Inflammatory macrophage treated with lipopolysaccharide for 1 hour (primary cell): ENCODE measurements around the gene RABGAP1.
A peak's percentile ranks its signal among the peaks of the same experiment; 100 is the strongest.

ENCODE experiments used
- DNase-seq, 2 donors: peaks; one replicate each; pipeline ENCODE4 v3.0.0-alpha.2; 2020 to 2022

Gene RABGAP1

GRCh38 chr9:123011380-123011779, 70.6 kb downstream of the RABGAP1 start:
- no peak for DNase-seq

- DNase-seq, result no peak
Observed at GRCh38 chr9:123011878-123012528, 71.2 kb downstream of the RABGAP1 start.

GRCh38 chr9:123016631-123017030, 75.8 kb downstream of the RABGAP1 start:
- DNase-seq, result no peak

- no peak for DNase-seq
Observed at GRCh38 chr9:123020796-123021195, 80.0 kb downstream of the RABGAP1 start.

GRCh38 chr9:123026425-123026824, 85.6 kb downstream of the RABGAP1 start:
- DNase-seq, result no peak

- DNase-seq, result peak in 1 of 2 donors; percentile 5
Observed at GRCh38 chr9:123027517-123027916, 86.7 kb downstream of the RABGAP1 start.

- DNase-seq, result no peak
Observed at GRCh38 chr9:123028136-123028535, 87.3 kb downstream of the RABGAP1 start.

- no peak for DNase-seq
Observed at GRCh38 chr9:123028973-123029372, 88.2 kb downstream of the RABGAP1 start.

GRCh38 chr9:123031963-123032362, 91.1 kb downstream of the RABGAP1 start:
- DNase-seq, result no peak

- DNase-seq, result no peak
Observed at GRCh38 chr9:123033352-123033751, 92.5 kb downstream of the RABGAP1 start, which contains the start of gene GPR21. Gene GPR21 (plus strand): TSS chr9:123033667. CDS start chr9:123034567, 900 bp downstream.

- DNase-seq, result no peak
Observed at GRCh38 chr9:123033864-123034601, 93.2 kb downstream of the RABGAP1 start.

GRCh38 chr9:123034881-123035510, 94.2 kb downstream of the RABGAP1 start:
- DNase-seq, result no peak

GRCh38 chr9:123035791-123036190, 95.0 kb downstream of the RABGAP1 start:
- no peak for DNase-seq

GRCh38 chr9:123036893-123037545, 96.2 kb downstream of the RABGAP1 start:
- DNase-seq, result peak in 1 of 2 donors; percentile 3

GRCh38 chr9:123039617-123040219, 98.9 kb downstream of the RABGAP1 start:
- DNase-seq, result no peak

GRCh38 chr9:123040801-123041200, 100.0 kb downstream of the RABGAP1 start:
- DNase-seq, result no peak

- DNase-seq, result no peak
Observed at GRCh38 chr9:123041489-123041888, 100.7 kb downstream of the RABGAP1 start.

- DNase-seq, result no peak
Observed at GRCh38 chr9:123043081-123043939, 102.5 kb downstream of the RABGAP1 start.

GRCh38 chr9:123044586-123044985, 103.8 kb downstream of the RABGAP1 start:
- DNase-seq, result no peak

GRCh38 chr9:123046406-123047195, 105.8 kb downstream of the RABGAP1 start:
- DNase-seq, result no peak

- DNase-seq, result no peak
Observed at GRCh38 chr9:123048748-123049147, 107.9 kb downstream of the RABGAP1 start.
